Measurements from ENCODE around the gene AGAP3. TPM values are rescaled to one million over a fixed set of nuclear protein-coding genes. Genes with fewer than 3 reads are reported as not detected.

Gene AGAP3
- total and polyA plus RNA-seq, 2 of the 4 experiments (the other 2 are of a cell fraction) = 35.3 to 93.9 TPM

GRCh38 chr7:151100921-151101320 is 14.6 kb downstream of the AGAP3 start:
- Histone ChIP-seq H3K4ac (ENCODE audit: low read depth, low read length) (no peak overlapping the region), H2BK120ac (ENCODE audit: low read depth, low read length) (no peak overlapping the region), H3K9me1 (ENCODE audit: insufficient read depth, low read length) (peaks cover 7% of the 10 kb centered on the region; the same call in 1 of the 2 replicates), H4K5ac (ENCODE audit: low read depth, low read length) (no peak overlapping the region), H3K4me1 (ENCODE audit: control insufficient read depth, insufficient read depth, low read length) (peaks cover 11% of the 10 kb centered on the region), H3K36me3 (ENCODE audit: control insufficient read depth, insufficient read depth, low read length) (0 out of 2 replicates have a peak, but pooled peaks cover 1% of the 10 kb centered on the region), H3K4me2 (ENCODE audit: low read depth, low read length) (no peak overlapping the region), H4K8ac (ENCODE audit: low read depth in 2 of 2, low read length in 2 of 2) (no peak overlapping the region), H3K79me1 (ENCODE audit: low read depth in 1 of 2, low read length in 2 of 2) (peaks cover 20 to 89% of the 10 kb centered on the region in 2 experiments), H2BK15ac (ENCODE audit: low read depth, low read length) (no peak overlapping the region), H3K23ac (ENCODE audit: low read depth, low read length) (no peak overlapping the region), H3K9ac (ENCODE audit: low read depth, low read length) (no peak overlapping the region), H3K56ac (ENCODE audit: extremely low read depth, insufficient read depth, low read length) (no peak overlapping the region), H3K4me3 (ENCODE audit: insufficient read depth, low read depth, low read length) (no peak overlapping the region), H3K18ac (ENCODE audit: low read depth, low read length) (no peak overlapping the region), H4K91ac (ENCODE audit: insufficient read depth, low read depth, low read length) (no peak overlapping the region), H3K27me3 (ENCODE audit: control insufficient read depth, insufficient read depth, low read length) (no peaks in the 10 kb centered on the region), H2BK5ac (ENCODE audit: low read depth, low read length, poor library complexity, severe bottlenecking) (no peak overlapping the region), H3K9me3 (ENCODE audit: control insufficient read depth, insufficient read depth, low read length) (no peaks in the 10 kb centered on the region), H2AFZ (replicated peaks; ENCODE audit: low read length, poor library complexity) (no peak overlapping the region), H3K27ac (ENCODE audit: insufficient read depth, low read length) (no peak overlapping the region), H2BK20ac (ENCODE audit: low read depth, low read length) (no peak overlapping the region), H4K20me1 (ENCODE audit: insufficient read depth, low read length) (peaks cover 90% of the 10 kb centered on the region), H2AK5ac (ENCODE audit: low read depth, low read length) (no peak overlapping the region), H2AK9ac (replicated peaks; ENCODE audit: low read depth, low read length, poor library complexity) (no peak overlapping the region), H3K14ac (replicated peaks; ENCODE audit: low read depth, low read length) (no peak overlapping the region)
- CTCF ChIA-PET = interaction anchor here (1.2 kb wide), 1 partner anchor 8 kb away, joined by 3 read pairs; no protein-coding TSS in a partner anchor
- POLR2A ChIA-PET (ENCODE audit: unreplicated experiment) = no interaction called here
- ATAC-seq (ENCODE audit: low read depth) = no peak
- intact Hi-C loops (cut with micrococcal nuclease) (no loop called here), in situ Hi-C loops (cut with MboI; ENCODE audit: low sequenced_read_pairs) (loop anchor here (10.0 to 25.0 kb wide), 2 partner anchors 196 to 314 kb away; no protein-coding TSS in a partner anchor), dilution Hi-C loops (cut with HindIII; ENCODE audit: low sequenced_read_pairs, unreplicated experiment) (no loop called here)
- no CpG with 5 or more reads among the region's 10 CpGs for WGBS, 2 experiments (ENCODE audit: extremely low coverage in 2 of 2, insufficient read length in 1 of 2)
- BruUV-seq (replicated peaks) = no TSS peak
- no peak for DNase-seq
- TF ChIP-seq CEBPB (IDR thresholded peaks at IDR 0.05; ENCODE audit: low read depth, low read length) (no peak), NFE2L2 (IDR thresholded peaks at IDR 0.05; ENCODE audit: low read depth, low read length) (no peak), CTCF (conservative IDR thresholded peaks at IDR 0.05; ENCODE audit: low read depth, low read length) (no peak), MXI1 (IDR thresholded peaks at IDR 0.05; ENCODE audit: borderline replicate concordance, low read depth, low read length) (no peak), SMC3 (IDR thresholded peaks at IDR 0.05; ENCODE audit: low read depth, low read length) (no peak), RFX5 (IDR thresholded peaks at IDR 0.05; ENCODE audit: low read depth, low read length) (no peak), POLR2A (IDR thresholded peaks at IDR 0.05; ENCODE audit: low read depth, low read length) (no peak), CHD1 (IDR thresholded peaks at IDR 0.05; ENCODE audit: low read depth, low read length) (no peak)
- TF ChIP-seq, protein P1, sequence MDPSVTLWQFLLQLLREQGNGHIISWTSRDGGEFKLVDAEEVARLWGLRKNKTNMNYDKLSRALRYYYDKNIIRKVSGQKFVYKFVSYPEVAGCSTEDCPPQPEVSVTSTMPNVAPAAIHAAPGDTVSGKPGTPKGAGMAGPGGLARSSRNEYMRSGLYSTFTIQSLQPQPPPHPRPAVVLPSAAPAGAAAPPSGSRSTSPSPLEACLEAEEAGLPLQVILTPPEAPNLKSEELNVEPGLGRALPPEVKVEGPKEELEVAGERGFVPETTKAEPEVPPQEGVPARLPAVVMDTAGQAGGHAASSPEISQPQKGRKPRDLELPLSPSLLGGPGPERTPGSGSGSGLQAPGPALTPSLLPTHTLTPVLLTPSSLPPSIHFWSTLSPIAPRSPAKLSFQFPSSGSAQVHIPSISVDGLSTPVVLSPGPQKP (IDR thresholded peaks at IDR 0.05; ENCODE audit: borderline replicate concordance, low read depth, low read length) = no peak
- TF ChIP-seq, protein P2, sequence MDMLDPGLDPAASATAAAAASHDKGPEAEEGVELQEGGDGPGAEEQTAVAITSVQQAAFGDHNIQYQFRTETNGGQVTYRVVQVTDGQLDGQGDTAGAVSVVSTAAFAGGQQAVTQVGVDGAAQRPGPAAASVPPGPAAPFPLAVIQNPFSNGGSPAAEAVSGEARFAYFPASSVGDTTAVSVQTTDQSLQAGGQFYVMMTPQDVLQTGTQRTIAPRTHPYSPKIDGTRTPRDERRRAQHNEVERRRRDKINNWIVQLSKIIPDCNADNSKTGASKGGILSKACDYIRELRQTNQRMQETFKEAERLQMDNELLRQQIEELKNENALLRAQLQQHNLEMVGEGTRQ (IDR thresholded peaks at IDR 0.05; ENCODE audit: low read depth, low read length) = no peak
